GM19193 (cell line): Measurements from ENCODE around the gene MC1R.

Experiments
- POLR2A ChIP-seq: IDR thresholded peaks from 4 replicates; pipeline ENCODE4 v1.6.1; 2011; ENCODE audit not compliant: insufficient read depth, insufficient read length; ENCODE audit errors: extremely low read depth

MC1R gene

GRCh38 chr16:89957216-89957785 lies 38.6 kb downstream of the MC1R start:
- TF ChIP-seq POLR2A, result no peak

GRCh38 chr16:89958068-89958467 lies 39.4 kb downstream of the MC1R start:
- no peak for TF ChIP-seq POLR2A

- TF ChIP-seq POLR2A, result no peak
Measured at GRCh38 chr16:89958596-89958995, 39.9 kb downstream of the MC1R start.

GRCh38 chr16:89960966-89961365 lies 42.3 kb downstream of the MC1R start:
- no peak for TF ChIP-seq POLR2A

GRCh38 chr16:89961920-89962319 lies 43.3 kb downstream of the MC1R start:
- TF ChIP-seq POLR2A, result no peak

GRCh38 chr16:89962754-89963498 lies 44.3 kb downstream of the MC1R start:
- no peak for TF ChIP-seq POLR2A

GRCh38 chr16:89964201-89964600 lies 45.5 kb downstream of the MC1R start:
- no peak for TF ChIP-seq POLR2A

GRCh38 chr16:89965447-89966225 lies 47.0 kb downstream of the MC1R start:
- TF ChIP-seq POLR2A, result no peak

- no peak for TF ChIP-seq POLR2A
Measured at GRCh38 chr16:89966756-89967155, 48.1 kb downstream of the MC1R start.

- no peak for TF ChIP-seq POLR2A
Measured at GRCh38 chr16:89969741-89970410, 51.2 kb downstream of the MC1R start.
